HL-60/S4 treated with retinoic acid at 250 ng/mL for 4 days and 3 days (cell line): ENCODE results near the gene LRRK1.

Source experiments
- in situ Hi-C: fragments of 300-500 bp; cut with MboI; formaldehyde crosslinking; loops from 2 replicates; pipeline ENCODE4 v1.7.0; 2022; ENCODE audit warnings: low sequenced_read_pairs

LRRK1 gene

GRCh38 chr15:101019366-101019896, 100.3 kb downstream of the LRRK1 start:
- in situ Hi-C loops = no loop called here

DNA sequence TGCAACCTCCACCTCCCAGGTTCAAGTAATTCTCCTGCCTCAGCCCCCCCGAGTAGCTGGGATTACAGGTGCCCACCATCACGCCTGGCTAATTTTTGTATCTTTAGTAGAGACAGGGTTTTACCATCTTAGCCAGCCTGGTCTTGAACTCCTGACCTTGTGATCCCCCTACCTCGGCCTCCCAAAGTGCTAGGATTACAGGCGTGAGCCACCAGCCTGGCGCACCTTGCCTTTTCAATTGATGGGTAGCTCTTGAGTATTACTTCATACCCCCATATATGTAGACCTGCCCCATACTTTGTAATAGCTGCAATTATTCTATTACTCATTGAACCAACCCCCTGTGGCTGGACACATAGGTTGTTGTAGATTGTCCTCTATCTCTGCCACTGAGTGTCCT, 101.3 kb downstream of the LRRK1 start:
- in situ Hi-C loops = no loop called here

- in situ Hi-C loops = no loop called here
These were observed 101.8 kb downstream of the LRRK1 start for GRCh38 chr15:101020945-101021344.

DNA sequence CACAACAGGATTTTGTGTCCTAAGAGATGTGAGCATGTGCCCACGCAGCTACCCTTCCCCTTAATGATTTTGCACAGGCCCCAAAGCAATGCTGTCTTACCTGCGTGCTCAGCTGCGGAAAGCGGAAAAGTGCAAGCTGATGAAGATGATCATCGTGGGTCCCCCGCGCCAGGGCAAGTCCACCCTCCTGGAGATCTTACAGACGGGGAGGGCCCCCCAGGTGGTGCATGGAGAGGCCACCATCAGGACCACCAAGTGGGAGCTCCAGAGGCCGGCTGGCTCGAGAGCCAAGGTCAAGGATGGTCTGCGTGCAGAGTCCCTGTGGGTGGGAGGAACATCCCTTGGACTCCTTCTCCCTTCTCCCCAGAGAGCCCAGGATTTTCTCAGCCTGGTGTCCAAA, 103.1 kb downstream of the LRRK1 start:
- in situ Hi-C loops = no loop called here

DNA sequence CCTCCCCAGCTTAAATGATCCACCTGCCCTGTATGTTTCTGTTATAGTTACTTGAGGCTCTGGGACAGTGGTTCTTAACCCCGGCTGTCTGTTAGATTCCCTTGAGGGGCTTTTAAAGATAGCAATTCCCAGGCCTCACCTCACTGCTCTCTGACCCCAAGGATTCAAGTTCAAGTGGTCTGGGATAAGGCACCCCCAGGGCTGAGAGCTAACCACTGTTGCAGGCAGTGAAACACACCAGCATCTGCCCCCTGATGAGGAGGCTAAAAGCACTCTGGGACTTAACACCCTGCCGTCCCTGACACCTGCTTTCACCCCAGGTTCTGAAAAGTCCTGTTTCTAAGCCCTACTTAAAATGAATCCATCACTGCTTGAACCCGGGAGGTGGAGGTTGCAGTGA, 103.7 kb downstream of the LRRK1 start:
- in situ Hi-C loops = no loop called here

DNA sequence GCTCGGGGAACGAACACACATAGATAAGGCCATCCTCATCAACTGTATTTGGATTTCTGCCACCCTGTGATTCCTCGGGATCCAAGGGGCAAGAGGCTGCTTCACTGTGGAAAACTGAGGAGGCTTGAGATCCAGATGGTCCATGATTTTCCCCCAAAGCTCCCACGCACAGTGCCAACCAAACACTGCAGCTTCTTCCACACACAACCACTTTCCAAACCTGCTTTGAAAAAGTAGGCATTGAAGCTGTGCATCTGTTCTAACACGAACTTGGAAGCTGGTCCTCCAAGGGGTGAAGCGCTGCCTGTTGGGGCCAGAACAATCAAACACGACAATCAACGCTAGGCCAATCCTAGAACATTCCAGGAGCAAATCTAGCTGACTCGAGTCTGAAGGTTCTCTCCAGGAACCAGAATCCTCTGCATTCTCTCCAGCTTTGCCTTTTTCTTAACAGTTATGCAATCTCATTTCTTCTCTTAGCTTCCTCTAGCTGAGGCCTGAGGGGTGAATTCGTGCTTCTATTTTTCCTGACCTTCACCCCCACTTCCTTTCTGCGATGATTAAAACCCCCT, 104.4 kb downstream of the LRRK1 start:
- in situ Hi-C loops = no loop called here

DNA sequence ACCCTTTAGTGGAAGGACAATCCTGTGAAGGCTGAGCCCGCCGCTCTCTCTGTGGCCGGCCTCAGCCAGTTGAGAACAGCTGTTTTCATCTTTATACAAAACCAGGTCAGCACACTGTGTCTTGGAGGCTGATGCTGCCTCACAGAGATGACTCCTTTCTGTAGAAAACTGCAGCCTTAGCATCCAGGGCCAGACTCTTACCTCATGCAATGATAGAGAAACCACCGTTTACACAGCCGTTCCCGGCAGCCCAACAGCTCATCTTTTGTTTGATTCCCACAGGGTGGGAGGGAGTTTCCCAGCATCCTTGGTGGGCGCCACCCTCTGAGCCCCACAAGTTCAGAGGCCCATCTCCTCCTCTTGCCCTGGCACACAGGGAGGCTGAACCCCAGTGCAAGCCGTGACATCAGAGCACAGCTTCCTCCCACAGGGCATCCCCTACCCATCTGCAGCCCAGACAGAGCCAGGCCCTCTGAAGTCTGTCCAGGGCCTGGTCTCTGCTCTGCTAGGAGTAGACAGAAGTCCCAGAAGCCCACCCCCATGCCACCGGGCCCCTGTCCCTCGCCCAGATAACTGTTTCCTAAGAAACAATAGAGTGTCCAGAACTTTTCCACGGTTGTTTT, 105.0 kb downstream of the LRRK1 start:
- in situ Hi-C loops = no loop called here

DNA sequence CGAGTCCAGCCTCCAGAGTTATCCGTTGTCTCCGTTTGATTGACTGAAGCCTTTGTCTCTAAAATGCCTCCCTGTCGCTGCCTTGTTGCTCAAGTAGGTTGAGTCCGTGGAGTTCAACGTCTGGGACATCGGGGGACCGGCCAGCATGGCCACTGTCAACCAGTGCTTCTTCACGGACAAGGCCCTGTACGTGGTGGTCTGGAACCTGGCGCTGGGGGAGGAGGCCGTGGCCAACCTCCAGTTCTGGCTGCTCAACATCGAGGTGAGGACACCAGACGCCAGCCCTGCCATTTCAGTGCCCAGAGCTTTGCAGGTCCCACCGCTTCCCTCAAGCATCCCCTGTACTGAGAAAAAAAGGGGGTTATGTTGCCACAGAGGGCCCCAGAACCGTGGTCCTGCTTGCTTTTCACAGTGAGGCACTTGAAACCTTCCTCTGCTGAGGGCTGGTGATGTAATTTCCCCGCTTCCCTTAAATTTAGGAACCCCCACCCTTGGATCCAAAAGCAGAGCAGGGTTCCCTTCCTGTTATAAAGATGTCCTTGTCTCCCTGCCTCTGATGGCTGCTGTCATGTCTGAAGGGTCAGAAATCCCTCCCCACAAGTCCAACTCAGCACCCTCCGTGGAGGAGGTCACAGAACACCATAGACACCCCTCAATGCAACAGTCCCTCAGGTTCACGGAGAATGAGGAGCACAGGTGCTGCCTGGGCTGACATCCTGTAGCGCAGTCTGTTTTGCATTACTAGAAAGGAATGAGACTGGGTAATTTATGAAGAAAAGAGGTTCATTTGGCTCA, 105.7 kb downstream of the LRRK1 start:
- in situ Hi-C loops = loop anchor here (5.0 kb wide), 1 partner anchor 237 kb away; no protein-coding TSS in a partner anchor

DNA sequence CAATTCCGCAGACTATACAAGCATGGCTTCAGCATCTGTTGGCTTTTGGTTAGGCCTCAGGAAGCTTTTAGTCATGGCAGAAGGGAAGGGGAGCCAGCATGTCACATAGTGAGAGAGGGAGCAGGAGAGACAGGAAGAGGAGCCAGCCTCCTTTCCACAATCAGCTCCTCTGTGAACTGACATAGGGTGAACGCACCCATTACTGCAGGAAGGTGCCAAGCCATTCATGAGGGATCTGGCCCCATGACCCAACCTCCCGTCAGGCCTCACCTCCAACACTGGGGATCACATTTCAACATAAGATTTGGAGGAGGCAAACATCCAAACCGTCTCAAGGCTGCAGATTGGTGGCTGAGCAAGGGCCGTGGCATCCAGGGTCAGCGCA, 106.3 kb downstream of the LRRK1 start:
- in situ Hi-C loops = loop anchor here (5.0 kb wide), 1 partner anchor 237 kb away; no protein-coding TSS in a partner anchor

DNA sequence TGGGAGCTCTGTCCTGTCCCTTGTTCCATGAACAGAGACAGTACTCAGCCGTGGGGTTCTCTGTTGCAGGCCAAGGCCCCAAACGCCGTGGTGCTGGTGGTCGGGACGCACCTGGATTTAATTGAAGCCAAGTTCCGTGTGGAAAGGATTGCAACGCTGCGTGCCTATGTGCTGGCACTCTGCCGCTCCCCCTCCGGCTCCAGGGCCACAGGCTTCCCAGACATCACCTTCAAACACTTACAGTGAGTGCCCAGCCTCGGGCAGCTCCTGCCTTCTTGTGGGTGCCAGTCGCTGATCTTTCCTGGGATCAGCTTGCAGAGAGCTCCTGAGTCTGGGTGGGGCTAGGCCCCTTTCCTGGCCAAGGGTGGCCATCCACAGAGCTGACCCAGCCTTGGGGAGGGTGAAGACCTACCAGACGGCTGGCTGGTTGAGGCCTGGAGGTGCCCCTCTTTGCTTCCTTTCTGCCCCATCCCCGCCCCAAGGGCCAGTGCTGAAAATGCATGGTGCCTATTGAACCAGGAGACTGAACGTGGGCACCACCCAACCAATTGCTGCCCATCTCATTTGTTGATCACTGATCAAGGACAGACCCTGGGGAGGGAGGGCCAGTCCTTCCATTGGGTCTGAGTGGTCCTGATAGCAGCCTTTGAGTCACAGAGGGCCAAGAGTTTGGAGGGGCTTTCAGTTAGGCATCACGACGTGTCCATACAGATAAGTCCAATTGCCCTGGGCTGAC, 106.9 kb downstream of the LRRK1 start:
- in situ Hi-C loops = loop anchor here (5.0 kb wide), 1 partner anchor 236 kb away; no protein-coding TSS in a partner anchor

DNA sequence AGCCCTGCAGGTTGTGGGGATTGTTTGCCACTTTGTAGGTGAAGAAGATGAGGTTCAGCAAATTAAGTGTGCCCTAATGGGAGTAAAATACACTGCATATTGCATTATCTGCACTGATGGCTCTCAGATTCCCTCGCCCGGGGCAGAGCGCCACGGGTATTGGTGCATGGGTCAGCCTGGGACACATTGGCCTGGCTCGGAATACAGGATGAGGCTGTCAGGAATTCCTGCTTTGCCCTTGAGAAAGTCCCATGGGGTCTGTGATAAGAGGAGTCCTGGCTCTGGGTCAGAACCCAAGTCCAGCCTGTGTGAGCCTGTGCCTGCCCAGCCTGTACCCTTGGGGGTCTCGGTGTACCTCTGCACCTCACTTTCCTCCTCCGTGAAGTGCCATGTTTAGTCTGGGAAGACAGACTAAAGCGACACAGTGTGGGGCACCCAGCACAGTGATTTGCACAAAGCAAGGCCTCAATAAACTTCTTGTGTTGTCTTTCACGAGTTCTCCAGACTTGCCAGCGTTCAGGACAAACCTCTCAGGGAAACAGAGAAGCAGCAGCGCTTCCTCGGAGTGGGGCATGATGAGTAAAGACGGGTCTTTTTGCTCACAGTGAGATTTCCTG, 107.6 kb downstream of the LRRK1 start:
- in situ Hi-C loops = loop anchor here (5.0 kb wide), 1 partner anchor 236 kb away; no protein-coding TSS in a partner anchor

DNA sequence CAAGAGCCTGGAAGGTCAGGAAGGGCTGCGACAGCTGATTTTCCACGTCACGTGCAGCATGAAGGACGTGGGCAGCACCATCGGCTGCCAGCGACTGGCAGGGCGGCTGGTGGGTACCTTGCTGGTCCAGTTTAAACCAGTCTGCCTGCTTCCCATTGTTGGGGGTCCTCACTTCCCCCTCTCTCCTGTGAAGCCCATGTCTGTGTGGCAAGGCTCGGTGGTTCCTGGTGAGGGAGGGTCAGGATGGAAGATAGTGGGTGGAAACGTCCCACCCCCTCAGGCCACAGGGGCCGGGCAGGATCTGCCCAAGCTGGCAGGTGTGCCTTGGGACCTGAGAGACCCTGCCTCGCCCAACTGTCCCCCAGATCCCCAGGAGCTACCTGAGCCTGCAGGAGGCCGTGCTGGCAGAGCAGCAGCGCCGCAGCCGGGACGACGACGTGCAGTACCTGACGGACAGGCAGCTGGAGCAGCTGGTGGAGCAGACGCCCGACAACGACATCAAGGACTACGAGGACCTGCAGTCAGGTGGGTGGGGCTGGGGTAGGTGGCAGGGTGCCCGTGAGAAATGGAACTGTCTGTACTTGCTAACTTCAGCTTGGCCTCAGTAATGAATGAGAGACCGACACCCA, 108.2 kb downstream of the LRRK1 start:
- in situ Hi-C loops = loop anchor here (5.0 kb wide), 1 partner anchor 235 kb away; no protein-coding TSS in a partner anchor

GRCh38 chr15:101027920-101028319, 108.8 kb downstream of the LRRK1 start:
- in situ Hi-C loops = loop anchor here (5.0 kb wide), 1 partner anchor 234 kb away; no protein-coding TSS in a partner anchor

DNA sequence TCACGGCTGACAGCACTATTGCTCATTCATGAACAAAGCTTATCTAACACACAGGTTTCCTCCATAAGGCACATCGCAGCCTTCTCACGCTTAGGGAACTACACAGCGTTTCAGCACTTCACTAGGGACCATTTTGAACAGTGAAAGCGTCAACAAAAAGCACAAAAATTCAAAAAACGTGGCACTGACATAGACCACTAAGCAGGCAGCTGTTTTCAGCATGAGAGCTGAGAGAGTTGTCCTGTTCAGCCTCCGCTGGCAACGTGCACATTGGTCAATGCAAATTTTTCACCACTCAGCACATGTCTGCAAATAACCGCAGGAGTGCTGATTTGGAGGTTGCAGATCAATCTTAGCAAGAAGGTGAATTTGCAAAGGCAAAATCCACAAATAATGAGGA, 109.2 kb downstream of the LRRK1 start:
- in situ Hi-C loops = loop anchor here (5.0 kb wide), 1 partner anchor 234 kb away; no protein-coding TSS in a partner anchor

DNA sequence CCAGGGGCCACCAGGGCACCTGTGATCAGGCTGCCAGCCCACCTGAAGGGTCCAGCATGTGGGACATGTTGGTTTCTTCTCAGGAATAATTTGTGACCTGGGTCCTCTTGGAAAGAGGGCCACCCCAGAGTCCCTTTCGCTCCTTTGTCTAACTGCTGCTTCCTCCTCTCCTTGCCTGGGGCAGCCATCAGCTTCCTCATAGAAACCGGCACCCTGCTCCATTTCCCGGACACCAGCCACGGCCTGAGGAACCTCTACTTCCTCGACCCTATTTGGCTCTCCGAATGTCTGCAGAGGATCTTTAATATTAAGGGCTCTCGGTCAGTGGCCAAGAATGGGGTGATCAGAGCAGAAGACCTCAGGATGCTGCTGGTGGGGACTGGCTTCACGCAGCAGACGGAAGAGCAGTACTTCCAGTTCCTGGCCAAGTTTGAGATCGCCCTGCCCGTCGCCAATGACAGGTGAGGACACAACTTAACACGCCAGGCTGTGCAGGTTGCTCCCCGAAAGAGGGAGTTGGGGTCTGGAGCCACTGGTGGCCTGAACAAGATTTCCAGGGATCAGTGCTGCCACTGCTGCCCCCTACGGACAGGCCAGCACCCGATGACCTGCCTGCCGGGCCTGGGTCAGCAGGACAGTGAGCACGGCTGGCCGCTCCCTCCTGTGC, 109.7 kb downstream of the LRRK1 start:
- in situ Hi-C loops = loop anchor here (5.0 kb wide), 1 partner anchor 233 kb away; no protein-coding TSS in a partner anchor

- in situ Hi-C loops = loop anchor here (5.0 kb wide), 1 partner anchor 232 kb away; no protein-coding TSS in a partner anchor
These were observed 111.0 kb downstream of the LRRK1 start for GRCh38 chr15:101029971-101030661.

- in situ Hi-C loops = no loop called here
These were observed 112.1 kb downstream of the LRRK1 start for GRCh38 chr15:101031213-101031612.

GRCh38 chr15:101033801-101034200, 114.6 kb downstream of the LRRK1 start:
- in situ Hi-C loops = no loop called here

GRCh38 chr15:101035611-101036010, 116.5 kb downstream of the LRRK1 start:
- in situ Hi-C loops = no loop called here
